ENCODE results near the gene GPS1.
A peak's percentile ranks its signal among the peaks of the same experiment; 100 is the strongest.
"Not testable (repeated sequence)": the region's sequence is repeated elsewhere in the genome, so short reads cannot be mapped to it uniquely, and the experiment has no call there.

Gene GPS1

GRCh38 chr17:82028966-82029365 lies 22.7 kb upstream of the GPS1 start:
- ATAC-seq (no peak), DNase-seq (no peak)

- ATAC-seq: no peak
- no peak for DNase-seq
These were observed 22.3 kb upstream of the GPS1 start for GRCh38 chr17:82029391-82029790.

- DNase-seq: no peak
- no peak for ATAC-seq
These were observed 21.7 kb upstream of the GPS1 start for GRCh38 chr17:82029990-82030469.

GRCh38 chr17:82030470-82031302 lies 21.0 kb upstream of the GPS1 start:
- peak; percentile 61 for ATAC-seq
- DNase-seq: peak; percentile 87

GRCh38 chr17:82031303-82031884 lies 20.3 kb upstream of the GPS1 start, which contains the start of gene RAC3:
TSS of gene RAC3 (plus strand) at chr17:82031678. CDS start at chr17:82031762, 84 bp downstream.
- peak; percentile 31 for DNase-seq
- ATAC-seq: peak; percentile 10

- ATAC-seq (peak; percentile 30), DNase-seq (peak; percentile 49)
These were observed 19.6 kb upstream of the GPS1 start for GRCh38 chr17:82031885-82032627.

GRCh38 chr17:82033359-82034085 lies 18.2 kb upstream of the GPS1 start:
- no peak for ATAC-seq
- DNase-seq: no peak

GRCh38 chr17:82034371-82035011 lies 17.2 kb upstream of the GPS1 start:
- ATAC-seq (no peak), DNase-seq (no peak)

- DNase-seq (no peak), ATAC-seq (no peak)
These were observed 16.2 kb upstream of the GPS1 start for GRCh38 chr17:82035488-82035887.

- ATAC-seq: no peak
- no peak for DNase-seq
These were observed 15.6 kb upstream of the GPS1 start for GRCh38 chr17:82035956-82036633.

- DNase-seq (no peak), ATAC-seq (no peak)
These were observed 15.0 kb upstream of the GPS1 start for GRCh38 chr17:82036634-82037091.

GRCh38 chr17:82037092-82037888 lies 14.4 kb upstream of the GPS1 start, which contains the start of gene DCXR:
TSS of gene DCXR (minus strand) at chr17:82037697. CDS start at chr17:82037682, 15 bp downstream.
- peak; percentile 97 for DNase-seq

GRCh38 chr17:82037889-82038195 lies 13.9 kb upstream of the GPS1 start:
- ATAC-seq: no peak

More at GRCh38 chr17:82037092-82037888, 14.4 kb upstream of the GPS1 start, which contains the start of gene DCXR:
- ATAC-seq: peak; percentile 96

GRCh38 chr17:82038796-82039409 lies 12.8 kb upstream of the GPS1 start:
- DNase-seq, ATAC-seq: not testable (repeated sequence)

More at GRCh38 chr17:82037889-82038195, 13.9 kb upstream of the GPS1 start:
- DNase-seq: no peak

- DNase-seq (no peak), ATAC-seq (no peak)
These were observed 11.9 kb upstream of the GPS1 start for GRCh38 chr17:82039695-82040299.

GRCh38 chr17:82041144-82041814 lies 10.4 kb upstream of the GPS1 start:
- DNase-seq: no peak
- no peak for ATAC-seq

- DNase-seq (no peak), ATAC-seq (no peak)
These were observed 9.0 kb upstream of the GPS1 start for GRCh38 chr17:82042649-82043048.

GRCh38 chr17:82043507-82043906 lies 8.2 kb upstream of the GPS1 start:
- no peak for DNase-seq

More at GRCh38 chr17:82043507-82043906, 8.2 kb upstream of the GPS1 start:
- no peak for ATAC-seq

Data from stimulated activated naive CD8-positive, alpha-beta T cell treated with anti-CD3 and anti-CD28 coated beads, Interleukin-15, Interleukin-2, amounts not matched to agents 100 U/mL and 50 U/mL, for 24 hours (primary cell).